ENCODE results near the gene FOXO1. TPM values are rescaled to one million over a fixed set of nuclear protein-coding genes. Genes with fewer than 3 reads are reported as not detected.

FOXO1 gene
- total RNA-seq, 1 donor from 2014 or later: 50.4 TPM

DNA sequence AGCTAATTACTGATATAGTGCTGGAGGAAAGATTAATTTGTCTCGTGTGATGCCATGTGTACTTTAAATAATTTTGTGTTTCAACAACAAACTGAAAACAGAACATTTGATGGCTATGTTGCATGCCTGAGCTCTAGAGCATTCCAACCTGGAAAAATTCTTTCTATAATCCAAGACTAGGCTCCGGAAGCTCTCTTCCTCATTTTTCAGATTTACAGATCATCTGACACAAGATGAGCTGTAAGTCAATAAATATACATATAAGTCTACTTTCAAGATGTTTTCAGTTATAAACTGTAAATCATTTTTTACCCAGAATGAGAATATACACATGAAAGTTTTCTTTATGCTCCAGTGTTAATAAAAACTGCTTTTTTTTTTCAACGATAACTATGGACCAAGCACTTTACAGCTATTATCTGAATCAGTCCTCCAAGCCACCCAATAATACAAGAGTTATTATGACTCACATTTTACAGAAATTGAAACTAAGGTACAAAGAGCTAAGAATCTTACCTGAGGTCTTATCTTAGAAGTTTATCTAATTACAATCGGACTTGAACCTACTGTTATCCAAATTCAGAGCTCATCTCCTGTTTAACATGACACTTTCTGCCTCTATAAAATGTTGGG lies 6.4 kb upstream of the FOXO1 start:
- TF ChIP-seq, protein P1, sequence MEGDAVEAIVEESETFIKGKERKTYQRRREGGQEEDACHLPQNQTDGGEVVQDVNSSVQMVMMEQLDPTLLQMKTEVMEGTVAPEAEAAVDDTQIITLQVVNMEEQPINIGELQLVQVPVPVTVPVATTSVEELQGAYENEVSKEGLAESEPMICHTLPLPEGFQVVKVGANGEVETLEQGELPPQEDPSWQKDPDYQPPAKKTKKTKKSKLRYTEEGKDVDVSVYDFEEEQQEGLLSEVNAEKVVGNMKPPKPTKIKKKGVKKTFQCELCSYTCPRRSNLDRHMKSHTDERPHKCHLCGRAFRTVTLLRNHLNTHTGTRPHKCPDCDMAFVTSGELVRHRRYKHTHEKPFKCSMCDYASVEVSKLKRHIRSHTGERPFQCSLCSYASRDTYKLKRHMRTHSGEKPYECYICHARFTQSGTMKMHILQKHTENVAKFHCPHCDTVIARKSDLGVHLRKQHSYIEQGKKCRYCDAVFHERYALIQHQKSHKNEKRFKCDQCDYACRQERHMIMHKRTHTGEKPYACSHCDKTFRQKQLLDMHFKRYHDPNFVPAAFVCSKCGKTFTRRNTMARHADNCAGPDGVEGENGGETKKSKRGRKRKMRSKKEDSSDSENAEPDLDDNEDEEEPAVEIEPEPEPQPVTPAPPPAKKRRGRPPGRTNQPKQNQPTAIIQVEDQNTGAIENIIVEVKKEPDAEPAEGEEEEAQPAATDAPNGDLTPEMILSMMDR (IDR thresholded peaks at IDR 0.05): no peak
- H3K27ac Mint-ChIP-seq: no peak overlapping the region
- H3K4me3 Mint-ChIP-seq: no peak overlapping the region
- peaks cover 20% of the 10 kb centered on the region for H3K4me1 Mint-ChIP-seq
- intact Hi-C loops (cut with micrococcal nuclease): no loop called here
- no peaks in the 10 kb centered on the region for H3K36me3 Mint-ChIP-seq (ENCODE audit: low read depth)
- no peak for DNase-seq
- no peaks in the 10 kb centered on the region for H3K27me3 Mint-ChIP-seq
- ATAC-seq (ENCODE audit: low read depth): no peak
- ChIA-PET POLR2A (interaction anchor here (0.7 kb wide), 1 partner anchor 397 kb away, joined by 4 read pairs; no protein-coding TSS in a partner anchor), CTCF (interaction anchor here (1.0 to 1.5 kb wide), 4 partner anchors 8 to 730 kb away, joined by 4 to 7 read pairs (median 4); no protein-coding TSS in a partner anchor)
- H3K9me3 Mint-ChIP-seq: no peaks in the 10 kb centered on the region

DNA sequence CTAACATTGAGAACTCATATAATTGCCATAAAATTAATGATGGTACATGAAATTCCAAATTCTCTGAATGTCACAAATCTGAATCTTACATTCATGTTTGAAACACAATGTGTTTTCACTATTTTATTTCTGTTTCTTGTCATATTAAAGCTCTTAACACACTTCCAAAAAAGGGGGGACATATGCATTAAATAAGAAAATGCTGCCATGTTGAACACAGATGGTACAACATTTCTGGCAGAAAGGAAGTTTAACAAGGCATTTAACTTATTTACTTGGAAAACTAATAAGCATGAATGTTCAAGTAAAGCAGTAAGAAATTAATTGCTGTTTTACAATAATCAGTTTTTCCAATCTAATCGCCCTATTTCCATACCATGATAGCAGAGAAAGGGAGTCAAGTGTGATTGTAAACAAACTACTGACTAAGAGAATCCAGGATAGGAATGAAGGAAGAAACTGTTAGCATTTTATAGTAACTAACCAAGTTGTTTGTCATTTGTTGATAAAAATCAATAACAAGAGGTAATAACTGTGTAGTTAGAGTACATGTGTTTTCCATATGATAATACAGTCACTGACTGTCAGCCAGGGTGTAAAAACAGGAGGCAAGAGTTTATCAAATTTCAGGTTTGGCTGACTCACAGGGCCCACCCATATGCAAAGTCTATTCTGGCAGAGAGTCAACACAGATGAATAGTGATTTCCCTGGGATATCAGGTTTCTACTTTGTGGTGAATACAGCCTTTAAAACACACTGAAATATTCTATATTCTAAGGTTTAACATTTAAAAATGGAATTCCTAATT lies 5.7 kb upstream of the FOXO1 start:
- Mint-ChIP-seq H3K27me3 (no peaks in the 10 kb centered on the region), H3K9me3 (no peaks in the 10 kb centered on the region), H3K36me3 (ENCODE audit: low read depth) (peaks cover 3% of the 10 kb centered on the region), H3K27ac (no peak overlapping the region), H3K4me1 (peaks cover 27% of the 10 kb centered on the region), H3K4me3 (no peak overlapping the region)
- ChIA-PET POLR2A (no interaction called here), CTCF (interaction anchor here (1.0 to 1.5 kb wide), 2 partner anchors 9 to 729 kb away, joined by 4 read pairs; no protein-coding TSS in a partner anchor)
- intact Hi-C loops (cut with micrococcal nuclease): no loop called here
- TF ChIP-seq, protein P1 (IDR thresholded peaks at IDR 0.05): no peak
- DNase-seq: no peak
- no peak for ATAC-seq (ENCODE audit: low read depth)

DNA sequence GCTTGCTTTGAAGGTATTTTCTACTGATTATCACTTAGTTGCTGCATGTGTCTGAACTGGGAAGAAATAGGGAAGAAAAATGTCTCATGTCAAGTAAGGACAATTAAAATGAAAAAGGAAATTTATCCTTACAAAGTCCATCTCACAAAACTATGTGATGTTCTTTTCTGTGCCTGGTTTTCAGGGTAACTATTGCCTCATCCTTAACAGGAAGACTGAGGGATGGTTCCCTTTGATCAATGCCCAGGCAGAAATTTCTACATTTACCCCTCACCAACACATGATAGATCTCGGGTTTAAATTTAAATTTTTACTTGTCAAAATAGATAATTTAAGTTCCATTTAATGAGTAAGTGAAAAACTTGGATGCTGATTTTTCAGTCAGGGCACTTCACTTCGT lies 3.9 kb upstream of the FOXO1 start:
- H3K4me3 Mint-ChIP-seq: no peak overlapping the region
- POLR2A ChIA-PET: no interaction called here
- H3K4me1 Mint-ChIP-seq: peaks cover 27% of the 10 kb centered on the region
- H3K27me3 Mint-ChIP-seq: no peaks in the 10 kb centered on the region
- CTCF ChIA-PET: no interaction called here
- H3K36me3 Mint-ChIP-seq (ENCODE audit: low read depth): peaks cover 6% of the 10 kb centered on the region
- H3K27ac Mint-ChIP-seq: no peak overlapping the region
- intact Hi-C loops (cut with micrococcal nuclease): no loop called here
- H3K9me3 Mint-ChIP-seq: no peaks in the 10 kb centered on the region
- no peak for ATAC-seq (ENCODE audit: low read depth)
- TF ChIP-seq, protein P1 (IDR thresholded peaks at IDR 0.05): no peak
- DNase-seq: no peak

DNA sequence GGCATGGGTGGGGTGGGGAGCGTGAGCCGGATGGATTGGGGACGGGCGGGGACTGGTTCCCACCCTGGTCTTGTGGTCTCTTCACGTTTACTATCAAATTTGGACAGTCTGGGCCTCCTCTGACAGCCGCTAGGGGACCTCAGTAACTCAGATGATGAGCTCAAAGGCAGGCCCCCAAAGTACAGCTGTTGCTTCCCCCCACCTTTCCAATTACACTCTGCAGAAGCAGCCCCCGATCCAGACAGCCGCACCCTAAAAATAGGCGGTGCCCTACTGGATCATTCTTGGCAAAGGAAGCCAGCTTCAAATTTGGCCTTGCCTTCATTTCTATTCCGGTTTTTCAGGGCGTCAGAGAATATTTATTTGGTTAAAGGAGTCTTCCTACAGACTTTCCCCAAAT lies 1.9 kb upstream of the FOXO1 start:
- peak overlapping the region; percentile 90 for H3K4me3 Mint-ChIP-seq
- DNase-seq (no peak), ATAC-seq (ENCODE audit: low read depth) (no peak)
- no peaks in the 10 kb centered on the region for H3K27me3 Mint-ChIP-seq
- TF ChIP-seq, protein P1 (IDR thresholded peaks at IDR 0.05): no peak
- POLR2A ChIA-PET: interaction anchor here (0.6 to 6.5 kb wide), 14 partner anchors 14 to 987 kb away, joined by 3 to 51 read pairs (median 4); no protein-coding TSS in a partner anchor
- H3K36me3 Mint-ChIP-seq (ENCODE audit: low read depth): peaks cover 14% of the 10 kb centered on the region
- H3K9me3 Mint-ChIP-seq: no peaks in the 10 kb centered on the region
- peaks cover 34% of the 10 kb centered on the region for H3K4me1 Mint-ChIP-seq
- CTCF ChIA-PET: interaction anchor here (0.6 to 2.0 kb wide), 18 partner anchors 9 to 725 kb away, joined by 3 to 25 read pairs (median 4); no protein-coding TSS in a partner anchor
- H3K27ac Mint-ChIP-seq: peak overlapping the region; percentile 36
- intact Hi-C loops (cut with micrococcal nuclease): loop anchor here (1.0 to 10.0 kb wide), 8 partner anchors 281 to 726 kb away; partner anchors contain the start of genes ELF1 and WBP4

DNA sequence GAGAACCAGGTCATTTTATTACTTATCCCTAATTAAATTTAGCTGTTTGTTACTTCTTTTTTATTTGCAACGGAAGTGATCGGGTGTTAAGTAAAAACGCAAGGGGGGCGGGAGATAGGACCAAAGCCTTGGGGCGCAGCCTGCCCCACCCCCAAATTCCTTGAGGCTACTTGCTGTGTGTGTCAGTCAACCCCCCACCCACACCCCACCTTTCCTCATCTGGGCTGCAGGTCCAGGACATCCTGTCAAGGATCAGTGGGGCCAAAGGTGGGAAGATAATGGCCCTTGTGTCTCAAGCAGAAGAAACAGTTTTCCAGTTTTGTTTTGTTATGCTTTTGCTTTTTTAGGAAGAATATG lies 1.2 kb upstream of the FOXO1 start:
- TF ChIP-seq, protein P1 (IDR thresholded peaks at IDR 0.05): no peak
- ChIA-PET CTCF (interaction anchor here (0.7 to 2.0 kb wide), 9 partner anchors 9 to 725 kb away, joined by 3 to 25 read pairs (median 6); no protein-coding TSS in a partner anchor), POLR2A (interaction anchor here (0.7 to 6.5 kb wide), 8 partner anchors 18 to 986 kb away, joined by 3 to 51 read pairs (median 6); no protein-coding TSS in a partner anchor)
- Mint-ChIP-seq H3K27ac (peak overlapping the region; percentile 94), H3K36me3 (ENCODE audit: low read depth) (peaks cover 14% of the 10 kb centered on the region), H3K9me3 (no peaks in the 10 kb centered on the region), H3K4me3 (peak overlapping the region; percentile 90), H3K27me3 (no peaks in the 10 kb centered on the region), H3K4me1 (peaks cover 37% of the 10 kb centered on the region)
- ATAC-seq (ENCODE audit: low read depth) (no peak), DNase-seq (no peak)
- intact Hi-C loops (cut with micrococcal nuclease): loop anchor here (2.0 to 10.0 kb wide), 9 partner anchors 15 to 725 kb away; partner anchors contain the start of genes ELF1 and WBP4
